H1 (cell line): Measurements from ENCODE around the gene NT5E. TPM values are rescaled to one million over a fixed set of nuclear protein-coding genes. Genes with fewer than 3 reads are reported as not detected.

ENCODE experiments used
- CHD1 ChIP-seq: IDR thresholded peaks from 2 replicates; pipeline ENCODE4 v1.6.1; 2012; ENCODE audit warnings: low read depth, low read length, improper control_type of control experiment
- CHD2 ChIP-seq: IDR thresholded peaks from 2 replicates; pipeline ENCODE4 v1.6.1; 2012; ENCODE audit warnings: low read length, improper control_type of control experiment
- CREB1 ChIP-seq: IDR thresholded peaks from 2 replicates; pipeline ENCODE4 v1.6.1; 2012; ENCODE audit warnings: inconsistent platforms
- EGR1 ChIP-seq: IDR thresholded peaks from 2 replicates; pipeline ENCODE4 v1.6.1; 2011; ENCODE audit warnings: low read depth, low read length, borderline replicate concordance
- GTF2F1 ChIP-seq: IDR thresholded peaks from 2 replicates; pipeline ENCODE4 v1.6.1; 2012; ENCODE audit warnings: low read depth, low read length, improper control_type of control experiment, borderline replicate concordance
- POLR2A ChIP-seq, 2 experiments: IDR thresholded peaks; 1 replicate in 1 of 2; 2 replicates in 1 of 2; pipeline ENCODE4 v1.6.1; 2011; ENCODE audit warnings: low read depth in 2 of 2, low read length in 2 of 2, mild to moderate bottlenecking in 2 of 2; ENCODE audit errors: control extremely low read depth in 1 of 2
- RAD21 ChIP-seq, 2 experiments: IDR thresholded peaks in 1 of 2; conservative IDR thresholded peaks in 1 of 2; 2 replicates each; pipeline ENCODE4 v1.6.1; 2011; ENCODE audit warnings: low read depth in 2 of 2, low read length in 2 of 2, improper control_type of control experiment in 1 of 2, inconsistent platforms in 1 of 2, mild to moderate bottlenecking in 1 of 2, moderate library complexity in 1 of 2
- SIRT6 ChIP-seq: IDR thresholded peaks from one replicate; pipeline ENCODE4 v1.7.1; 2012; ENCODE audit warnings: low read length, inconsistent platforms
- TBP ChIP-seq: IDR thresholded peaks from 2 replicates; pipeline ENCODE4 v1.6.1; 2011; ENCODE audit warnings: low read depth, low read length, improper control_type of control experiment
- YY1 ChIP-seq: IDR thresholded peaks from 2 replicates; pipeline ENCODE4 v1.6.1; 2011; ENCODE audit warnings: low read depth, mild to moderate bottlenecking, low read length
- polyA plus RNA-seq, 7 experiments: library from polyadenylated mRNA; depleted of rRNA in 3 of 7; stranded (reverse) in 5 of 7; unstranded in 2 of 7; fragments of >200 nt in 5 of 7; fragments of 200-250 nt in 2 of 7; gene quantifications; 1 replicate in 5 of 7; 2 replicates in 1 of 7; 4 replicates in 1 of 7; pipeline versions ENCODE4 v1.2.1 to v1.2.3, GENCODE V29; 2011 to 2013; ENCODE audit warnings: missing spikeins in 2 of 7, mixed read lengths in 2 of 7
- total RNA-seq: library from RNA; stranded (reverse); fragmentation: NEBNext Ultra II Directional; extraction: Animal tissue kit (Norgen Biotek cat#: 25700); gene quantifications from 2 replicates; pipeline ENCODE4 v1.2.1, GENCODE V29; 2021

The NT5E gene
- total and polyA plus RNA-seq, 2 of the 8 experiments (the other 6 are each of a cell fraction or from before 2014, with no cell fraction given), result 0.74 to 1.5 TPM

GRCh38 chr6:85464260-85464644, 14.4 kb downstream of the NT5E start (continued):
- TF ChIP-seq CHD1 (no peak), CHD2 (no peak), RAD21 (IDR thresholded peaks at IDR 0.05 in 1 of 2, conservative IDR thresholded peaks at IDR 0.05 in 1 of 2; ENCODE audit: low read depth in 2 of 2, low read length in 2 of 2) (no peak), TBP (no peak), GTF2F1 (no peak), EGR1 (no peak), POLR2A (IDR thresholded peaks at IDR 0.05; ENCODE audit: control extremely low read depth in 1 of 2, low read depth in 2 of 2, low read length in 2 of 2) (no peak), YY1 (no peak), CREB1 (no peak), SIRT6 (no peak)
